GM12878 (cell line): ENCODE data around the gene HRH3.

Experiments used
- CTCF ChIP-seq, 3 experiments: IDR thresholded peaks in 2 of 3; conservative IDR thresholded peaks in 1 of 3; 2 replicates each; pipeline ENCODE4 v1.5.1; 2011; ENCODE audit warnings: low read depth in 3 of 3, low read length in 3 of 3, mild to moderate bottlenecking in 3 of 3, control low read depth in 2 of 3, moderate library complexity in 2 of 3, inconsistent platforms in 1 of 3, mixed read lengths in 1 of 3; ENCODE audit not compliant: control insufficient read depth in 2 of 3, insufficient read depth in 1 of 3; ENCODE audit errors: extremely low read depth in 1 of 3
- ELK1 ChIP-seq: IDR thresholded peaks from 2 replicates; pipeline ENCODE4 v1.6.1; 2012; ENCODE audit warnings: low read depth, low read length, improper control_type of control experiment
- EZH2 ChIP-seq: IDR thresholded peaks from 2 replicates; pipeline ENCODE4 v1.6.1; 2012; ENCODE audit warnings: low read depth, mild to moderate bottlenecking, control low read depth, inconsistent platforms, low read length, borderline replicate concordance; ENCODE audit not compliant: control insufficient read depth
- MXI1 ChIP-seq: fragments of 150-350 bp; IDR thresholded peaks from 2 replicates; pipeline ENCODE4 v1.6.1; 2011; ENCODE audit warnings: low read depth, mild to moderate bottlenecking, inconsistent platforms, low read length, improper control_type of control experiment
- POLR2A ChIP-seq: IDR thresholded peaks from 2 replicates; pipeline ENCODE4 v1.6.1; 2011; ENCODE audit warnings: low read depth, mild to moderate bottlenecking, low read length
- POLR2AphosphoS5 ChIP-seq: IDR thresholded peaks from 2 replicates; pipeline ENCODE4 v1.6.1; 2011; ENCODE audit warnings: mild to moderate bottlenecking, low read length, inconsistent platforms
- RAD21 ChIP-seq: IDR thresholded peaks from 2 replicates; pipeline ENCODE4 v1.6.1; 2011; ENCODE audit warnings: mild to moderate bottlenecking, low read depth, low read length, moderate library complexity; ENCODE audit not compliant: insufficient read depth
- REST ChIP-seq: IDR thresholded peaks from 2 replicates; pipeline ENCODE4 v1.6.1; 2012; ENCODE audit warnings: mild to moderate bottlenecking, low read depth, low read length
- SMAD5 ChIP-seq: IDR thresholded peaks from 2 replicates; pipeline ENCODE4 v1.6.1; 2016; ENCODE audit warnings: antibody characterized with exemption, low read depth
- SREBF1 ChIP-seq: IDR thresholded peaks from 2 replicates; pipeline ENCODE4 v1.6.1; 2012; ENCODE audit warnings: mild to moderate bottlenecking, low read length
- TBL1XR1 ChIP-seq: IDR thresholded peaks from 2 replicates; pipeline ENCODE4 v1.6.1; 2012; ENCODE audit warnings: low read depth, low read length, improper control_type of control experiment

GRCh38 chr20:62208795-62209755 lies 11.0 kb downstream of the HRH3 start:
- no peak for TF ChIP-seq EZH2
- TF ChIP-seq CTCF (IDR thresholded peaks at IDR 0.05 in 2 of 3, conservative IDR thresholded peaks at IDR 0.05 in 1 of 3; ENCODE audit: control insufficient read depth in 2 of 3, extremely low read depth in 1 of 3, insufficient read depth in 1 of 3, low read depth in 3 of 3, low read length in 3 of 3), result no peak
- TF ChIP-seq TBL1XR1, result no peak
- TF ChIP-seq POLR2AphosphoS5, result no peak
- no peak for TF ChIP-seq MXI1
- TF ChIP-seq RAD21, result no peak
- TF ChIP-seq POLR2A, result no peak
- TF ChIP-seq ELK1, result no peak
- no peak for TF ChIP-seq SREBF1
- TF ChIP-seq SMAD5, result no peak
- no peak for TF ChIP-seq REST
